ENCODE data around the gene SPCS2.
"Not testable (repeated sequence)": the region's sequence is repeated elsewhere in the genome, so short reads cannot be mapped to it uniquely, and the experiment has no call there.

Gene SPCS2

GRCh38 chr11:74989260-74989638 lies 40.2 kb downstream of the SPCS2 start:
- TF ChIP-seq, protein P1, sequence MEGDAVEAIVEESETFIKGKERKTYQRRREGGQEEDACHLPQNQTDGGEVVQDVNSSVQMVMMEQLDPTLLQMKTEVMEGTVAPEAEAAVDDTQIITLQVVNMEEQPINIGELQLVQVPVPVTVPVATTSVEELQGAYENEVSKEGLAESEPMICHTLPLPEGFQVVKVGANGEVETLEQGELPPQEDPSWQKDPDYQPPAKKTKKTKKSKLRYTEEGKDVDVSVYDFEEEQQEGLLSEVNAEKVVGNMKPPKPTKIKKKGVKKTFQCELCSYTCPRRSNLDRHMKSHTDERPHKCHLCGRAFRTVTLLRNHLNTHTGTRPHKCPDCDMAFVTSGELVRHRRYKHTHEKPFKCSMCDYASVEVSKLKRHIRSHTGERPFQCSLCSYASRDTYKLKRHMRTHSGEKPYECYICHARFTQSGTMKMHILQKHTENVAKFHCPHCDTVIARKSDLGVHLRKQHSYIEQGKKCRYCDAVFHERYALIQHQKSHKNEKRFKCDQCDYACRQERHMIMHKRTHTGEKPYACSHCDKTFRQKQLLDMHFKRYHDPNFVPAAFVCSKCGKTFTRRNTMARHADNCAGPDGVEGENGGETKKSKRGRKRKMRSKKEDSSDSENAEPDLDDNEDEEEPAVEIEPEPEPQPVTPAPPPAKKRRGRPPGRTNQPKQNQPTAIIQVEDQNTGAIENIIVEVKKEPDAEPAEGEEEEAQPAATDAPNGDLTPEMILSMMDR (IDR thresholded peaks at IDR 0.05; ENCODE audit: unreplicated experiment in 3 of 3), result no peak
- no peaks in the 10 kb centered on the region for H3K27me3 Mint-ChIP-seq (ENCODE audit: low read depth)
- H3K27ac Mint-ChIP-seq, result peak overlapping the region; percentile 73 to 85 (median 83)
- H3K9me3 Mint-ChIP-seq, result no peaks in the 10 kb centered on the region
- H3K4me3 Mint-ChIP-seq, result peak overlapping the region; percentile 89 to 92 (median 91)
- no peaks in the 10 kb centered on the region for H3K36me3 Mint-ChIP-seq (ENCODE audit: low read depth)
- H3K4me1 Mint-ChIP-seq, result peaks cover 10% of the 10 kb centered on the region

- not testable (repeated sequence) for H3K36me3 Mint-ChIP-seq (ENCODE audit: low read depth); H3K27ac Mint-ChIP-seq; H3K4me1 Mint-ChIP-seq; H3K9me3 Mint-ChIP-seq; H3K27me3 Mint-ChIP-seq (ENCODE audit: low read depth)
- peak overlapping the region; percentile 59 to 91 (median 78) for H3K4me3 Mint-ChIP-seq
These were observed 41.1 kb downstream of the SPCS2 start for GRCh38 chr11:74990150-74990549.

- H3K36me3 Mint-ChIP-seq (ENCODE audit: low read depth), result no peaks in the 10 kb centered on the region
- no peaks in the 10 kb centered on the region for H3K27me3 Mint-ChIP-seq (ENCODE audit: low read depth)
- no peaks in the 10 kb centered on the region for H3K9me3 Mint-ChIP-seq
- H3K4me1 Mint-ChIP-seq, result peaks cover 10% of the 10 kb centered on the region
- no peak overlapping the region for H3K27ac Mint-ChIP-seq
- TF ChIP-seq, protein P1 (IDR thresholded peaks at IDR 0.05; ENCODE audit: unreplicated experiment in 3 of 3), result no peak
- peak overlapping the region; percentile 59 to 91 (median 78) for H3K4me3 Mint-ChIP-seq
These were observed 41.9 kb downstream of the SPCS2 start for GRCh38 chr11:74990941-74991340.

GRCh38 chr11:74992852-74993251 lies 43.8 kb downstream of the SPCS2 start:
- H3K36me3 Mint-ChIP-seq (ENCODE audit: low read depth), result peaks cover 12% of the 10 kb centered on the region
- no peaks in the 10 kb centered on the region for H3K9me3 Mint-ChIP-seq
- peaks cover 10% of the 10 kb centered on the region for H3K4me1 Mint-ChIP-seq
- no peak overlapping the region for H3K27ac Mint-ChIP-seq
- TF ChIP-seq, protein P1 (IDR thresholded peaks at IDR 0.05; ENCODE audit: unreplicated experiment in 3 of 3), result no peak
- H3K27me3 Mint-ChIP-seq (ENCODE audit: low read depth), result no peaks in the 10 kb centered on the region
- no peak overlapping the region for H3K4me3 Mint-ChIP-seq

- Mint-ChIP-seq H3K4me1 (no peaks in the 10 kb centered on the region), H3K36me3 (ENCODE audit: low read depth) (peaks cover 25% of the 10 kb centered on the region), H3K27me3 (ENCODE audit: low read depth) (no peaks in the 10 kb centered on the region), H3K4me3 (no peak overlapping the region), H3K9me3 (no peaks in the 10 kb centered on the region), H3K27ac (no peak overlapping the region)
- TF ChIP-seq, protein P1 (IDR thresholded peaks at IDR 0.05; ENCODE audit: unreplicated experiment in 3 of 3), result no peak
These were observed 51.9 kb downstream of the SPCS2 start for GRCh38 chr11:75000975-75001354.

DNA sequence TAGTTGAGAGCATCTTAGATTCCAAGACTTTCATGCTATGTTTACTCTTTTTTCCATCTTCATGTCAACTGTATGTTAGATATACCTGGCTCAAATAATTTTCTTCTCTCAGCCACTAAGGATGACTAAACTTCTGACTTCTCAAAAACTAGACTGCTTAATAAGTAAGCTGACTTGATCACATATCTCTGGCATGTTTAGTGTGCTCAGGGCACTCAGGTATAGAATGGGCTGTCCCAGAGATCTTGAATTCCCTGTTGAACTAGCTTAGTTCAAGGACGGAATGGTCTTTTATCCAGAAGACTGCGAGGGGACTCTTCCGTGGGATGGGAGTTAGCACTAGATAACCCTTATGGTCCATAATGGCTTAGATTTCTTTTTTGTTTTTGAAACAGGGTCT lies 52.6 kb downstream of the SPCS2 start:
- Mint-ChIP-seq H3K27me3 (ENCODE audit: low read depth) (no peaks in the 10 kb centered on the region), H3K4me1 (no peaks in the 10 kb centered on the region), H3K9me3 (no peaks in the 10 kb centered on the region), H3K36me3 (ENCODE audit: low read depth) (peaks cover 25% of the 10 kb centered on the region), H3K4me3 (no peak overlapping the region), H3K27ac (no peak overlapping the region)
- TF ChIP-seq, protein P1 (IDR thresholded peaks at IDR 0.05; ENCODE audit: unreplicated experiment in 3 of 3), result no peak
